GM23338 (cell line): ENCODE measurements around the gene LZTS3. TPM values are rescaled to one million over a fixed set of nuclear protein-coding genes. Genes with fewer than 3 reads are reported as not detected.

ENCODE experiments used
- ATAC-seq: fragments of 200-7000 bp; cut with Tn5 transposase; 3 replicates; pipeline ENCODE4 v1.9.1; 2020
- DNase-seq: peaks from one replicate; pipeline ENCODE4 v3.0.0-alpha.2; 2015; ENCODE audit warnings: low spot score
- H2AFZ ChIP-seq: fragments of 200-600 bp; sonication (generic); 2 replicates; pipeline ENCODE4 v1.8.0; 2016; ENCODE audit warnings: antibody characterized with exemption, mild to moderate bottlenecking, moderate library complexity
- H3F3A ChIP-seq: fragments of 200-600 bp; sonication (generic); replicated peaks from 2 replicates; pipeline ENCODE4 v1.8.0; 2017; ENCODE audit warnings: antibody characterized with exemption, mixed run types, low read depth
- H3K27ac ChIP-seq: fragments of 200-600 bp; sonication (generic); 2 replicates; pipeline ENCODE4 v1.6.1; 2016; ENCODE audit warnings: low read depth
- H3K27me3 ChIP-seq: fragments of 200-600 bp; sonication (generic); 2 replicates; pipeline ENCODE4 v1.8.0; 2016; ENCODE audit warnings: mild to moderate bottlenecking, mixed run types, moderate library complexity; ENCODE audit not compliant: insufficient read depth
- H3K36me3 ChIP-seq: fragments of 200-600 bp; sonication (generic); 2 replicates; pipeline ENCODE4 v1.8.0; 2016; ENCODE audit warnings: mild to moderate bottlenecking; ENCODE audit not compliant: insufficient read depth
- H3K4me1 ChIP-seq: fragments of 200-600 bp; sonication (generic); 2 replicates; pipeline ENCODE4 v1.8.0; 2016; ENCODE audit warnings: mild to moderate bottlenecking, moderate library complexity; ENCODE audit not compliant: insufficient read depth
- H3K4me2 ChIP-seq: fragments of 200-600 bp; sonication (generic); 2 replicates; pipeline ENCODE4 v1.7.1; 2017; ENCODE audit warnings: mixed run types
- H3K4me3 ChIP-seq: fragments of 200-600 bp; sonication (generic); 2 replicates; pipeline ENCODE4 v1.6.1; 2016; ENCODE audit warnings: mixed run types
- H3K79me2 ChIP-seq: fragments of 200-600 bp; sonication (generic); replicated peaks from 2 replicates; pipeline ENCODE4 v1.8.0; 2017; ENCODE audit warnings: mild to moderate bottlenecking; ENCODE audit not compliant: insufficient read depth
- H3K9me2 ChIP-seq: fragments of 200-600 bp; sonication (generic); 2 replicates; pipeline ENCODE4 v1.8.0; 2017; ENCODE audit not compliant: insufficient read depth
- H4K20me1 ChIP-seq: fragments of 200-600 bp; sonication (generic); replicated peaks from 2 replicates; pipeline ENCODE4 v1.8.0; 2017; ENCODE audit warnings: mild to moderate bottlenecking; ENCODE audit not compliant: insufficient read depth
- H3K27ac Mint-ChIP-seq: 2 replicates; pipeline ENCODE4 v1.8.0; 2020; ENCODE audit warnings: inconsistent platforms, mild to moderate bottlenecking, moderate library complexity, mixed read lengths
- H3K27me3 Mint-ChIP-seq: 3 replicates; pipeline ENCODE4 v1.8.0; 2022; ENCODE audit warnings: low read depth, mild to moderate bottlenecking, moderate library complexity, mixed read lengths, inconsistent platforms; ENCODE audit not compliant: insufficient read depth, poor library complexity
- H3K36me3 Mint-ChIP-seq: 3 replicates; pipeline ENCODE4 v1.8.0; 2021; ENCODE audit warnings: low read depth, mild to moderate bottlenecking, inconsistent platforms, moderate library complexity, mixed read lengths
- H3K4me1 Mint-ChIP-seq: 3 replicates; pipeline ENCODE4 v1.8.0; 2020; ENCODE audit warnings: mild to moderate bottlenecking, inconsistent platforms, mixed read lengths
- H3K4me3 Mint-ChIP-seq: 3 replicates; pipeline ENCODE4 v1.8.0; 2021; ENCODE audit warnings: moderate library complexity, mild to moderate bottlenecking, inconsistent platforms, mixed read lengths
- H3K9me3 Mint-ChIP-seq: 3 replicates; pipeline ENCODE4 v1.8.0; 2020; ENCODE audit warnings: moderate library complexity, mild to moderate bottlenecking, inconsistent platforms, mixed read lengths
- EZH2 ChIP-seq: fragments of 200-600 bp; sonication (generic); IDR thresholded peaks from one replicate; pipeline ENCODE4 v1.8.0; 2017; ENCODE audit warnings: antibody characterized with exemption, mild to moderate bottlenecking, low read depth; ENCODE audit not compliant: unreplicated experiment
- EZH2phosphoT487 ChIP-seq: fragments of 200-600 bp; sonication (generic); IDR thresholded peaks from one replicate; pipeline ENCODE4 v1.8.1; 2018; ENCODE audit warnings: antibody characterized with exemption; ENCODE audit not compliant: unreplicated experiment
- POLR2AphosphoS5 ChIP-seq: IDR thresholded peaks from 2 replicates; pipeline ENCODE4 v1.6.1; 2016; ENCODE audit warnings: antibody characterized with exemption, low read depth
- polyA plus RNA-seq: library from polyadenylated mRNA; unstranded; fragments of >200 nt; fragmentation: Nextera tagmentation; extraction: Ambion mirVana; gene quantifications from 2 replicates; pipeline ENCODE4 v1.2.1, GENCODE V29; 2016
- total RNA-seq: library from RNA; depleted of rRNA; stranded (reverse); fragments of >200 nt; shearing (Covaris generic); gene quantifications from 2 replicates; pipeline ENCODE4 v1.2.3, GENCODE V29; 2014
- TF ChIP-seq, protein P1 (sequence below): IDR thresholded peaks from one replicate; pipeline ENCODE4 v1.6.1; 2018; ENCODE audit warnings: antibody characterized with exemption; ENCODE audit not compliant: unreplicated experiment
- TF ChIP-seq, protein P2 (sequence below): IDR thresholded peaks from 2 replicates; pipeline ENCODE4 v1.6.1; 2016; ENCODE audit warnings: antibody characterized with exemption
- TF ChIP-seq, protein P3 (sequence below), 2 experiments: fragments of 200-600 bp in 1 of 2; sonication (generic) in 1 of 2; conservative IDR thresholded peaks; 2 replicates each; pipeline versions ENCODE4 v1.5.1 to v1.6.1; 2016 to 2017; ENCODE audit warnings: antibody characterized with exemption in 2 of 2, low read depth in 2 of 2, mild to moderate bottlenecking in 2 of 2, moderate library complexity in 1 of 2

LZTS3 gene
- total and polyA plus RNA-seq, 2 experiments from 2014 or later: 9.7 to 40.7 TPM

DNA sequence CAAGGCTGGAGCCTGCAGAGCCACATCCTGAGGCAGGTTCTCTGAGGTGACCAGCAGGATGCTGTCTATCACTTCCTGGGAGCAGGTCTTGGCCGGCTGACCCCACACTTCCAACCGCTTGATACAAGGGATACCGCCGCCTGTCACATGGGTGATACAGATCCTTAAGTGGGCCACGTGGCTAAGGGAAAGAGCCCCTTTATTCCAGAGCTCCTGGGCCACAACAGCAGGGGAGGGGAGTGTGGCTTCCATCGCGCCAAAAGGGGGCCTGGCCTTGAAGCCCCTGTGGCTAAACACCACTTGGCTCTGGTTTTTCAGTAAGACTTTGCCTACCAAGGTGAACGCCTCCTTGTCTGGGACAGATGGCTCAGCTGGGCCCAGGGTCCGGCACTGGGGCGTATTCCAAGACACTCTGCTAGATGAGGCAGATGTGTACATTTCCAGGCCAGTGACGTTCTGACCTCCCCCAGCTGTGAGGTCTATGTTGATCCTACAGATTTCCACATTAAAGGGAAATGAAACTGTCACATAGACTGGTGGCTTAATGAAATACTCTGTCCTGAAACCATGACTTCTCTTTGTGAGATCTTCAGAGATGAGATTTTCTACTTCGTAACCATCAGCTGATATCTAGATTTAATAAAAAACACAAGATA, 51.3 kb downstream of the LZTS3 start:
- H3K27me3 Mint-ChIP-seq: no peaks in the 10 kb centered on the region
- no peak overlapping the region for H3K4me3 ChIP-seq
- no peaks in the 10 kb centered on the region for H3K9me2 ChIP-seq
- no peaks in the 10 kb centered on the region for H3K4me1 Mint-ChIP-seq
- H3K4me1 ChIP-seq: no peaks in the 10 kb centered on the region
- H3K36me3 Mint-ChIP-seq: peaks cover 49% of the 10 kb centered on the region
- no peaks in the 10 kb centered on the region for H4K20me1 ChIP-seq
- H3K4me2 ChIP-seq: no peak overlapping the region
- H3K79me2 ChIP-seq: no peaks in the 10 kb centered on the region
- no peak overlapping the region for H3K4me3 Mint-ChIP-seq
- H3F3A ChIP-seq: no peaks in the 10 kb centered on the region
- no peak overlapping the region for H2AFZ ChIP-seq
- H3K27ac Mint-ChIP-seq: no peak overlapping the region
- TF ChIP-seq, protein P1, sequence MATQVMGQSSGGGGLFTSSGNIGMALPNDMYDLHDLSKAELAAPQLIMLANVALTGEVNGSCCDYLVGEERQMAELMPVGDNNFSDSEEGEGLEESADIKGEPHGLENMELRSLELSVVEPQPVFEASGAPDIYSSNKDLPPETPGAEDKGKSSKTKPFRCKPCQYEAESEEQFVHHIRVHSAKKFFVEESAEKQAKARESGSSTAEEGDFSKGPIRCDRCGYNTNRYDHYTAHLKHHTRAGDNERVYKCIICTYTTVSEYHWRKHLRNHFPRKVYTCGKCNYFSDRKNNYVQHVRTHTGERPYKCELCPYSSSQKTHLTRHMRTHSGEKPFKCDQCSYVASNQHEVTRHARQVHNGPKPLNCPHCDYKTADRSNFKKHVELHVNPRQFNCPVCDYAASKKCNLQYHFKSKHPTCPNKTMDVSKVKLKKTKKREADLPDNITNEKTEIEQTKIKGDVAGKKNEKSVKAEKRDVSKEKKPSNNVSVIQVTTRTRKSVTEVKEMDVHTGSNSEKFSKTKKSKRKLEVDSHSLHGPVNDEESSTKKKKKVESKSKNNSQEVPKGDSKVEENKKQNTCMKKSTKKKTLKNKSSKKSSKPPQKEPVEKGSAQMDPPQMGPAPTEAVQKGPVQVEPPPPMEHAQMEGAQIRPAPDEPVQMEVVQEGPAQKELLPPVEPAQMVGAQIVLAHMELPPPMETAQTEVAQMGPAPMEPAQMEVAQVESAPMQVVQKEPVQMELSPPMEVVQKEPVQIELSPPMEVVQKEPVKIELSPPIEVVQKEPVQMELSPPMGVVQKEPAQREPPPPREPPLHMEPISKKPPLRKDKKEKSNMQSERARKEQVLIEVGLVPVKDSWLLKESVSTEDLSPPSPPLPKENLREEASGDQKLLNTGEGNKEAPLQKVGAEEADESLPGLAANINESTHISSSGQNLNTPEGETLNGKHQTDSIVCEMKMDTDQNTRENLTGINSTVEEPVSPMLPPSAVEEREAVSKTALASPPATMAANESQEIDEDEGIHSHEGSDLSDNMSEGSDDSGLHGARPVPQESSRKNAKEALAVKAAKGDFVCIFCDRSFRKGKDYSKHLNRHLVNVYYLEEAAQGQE: no peak
- TF ChIP-seq EZH2 (no peak), POLR2AphosphoS5 (no peak)
- TF ChIP-seq, protein P2, sequence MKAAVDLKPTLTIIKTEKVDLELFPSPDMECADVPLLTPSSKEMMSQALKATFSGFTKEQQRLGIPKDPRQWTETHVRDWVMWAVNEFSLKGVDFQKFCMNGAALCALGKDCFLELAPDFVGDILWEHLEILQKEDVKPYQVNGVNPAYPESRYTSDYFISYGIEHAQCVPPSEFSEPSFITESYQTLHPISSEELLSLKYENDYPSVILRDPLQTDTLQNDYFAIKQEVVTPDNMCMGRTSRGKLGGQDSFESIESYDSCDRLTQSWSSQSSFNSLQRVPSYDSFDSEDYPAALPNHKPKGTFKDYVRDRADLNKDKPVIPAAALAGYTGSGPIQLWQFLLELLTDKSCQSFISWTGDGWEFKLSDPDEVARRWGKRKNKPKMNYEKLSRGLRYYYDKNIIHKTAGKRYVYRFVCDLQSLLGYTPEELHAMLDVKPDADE: no peak
- TF ChIP-seq, protein P3, sequence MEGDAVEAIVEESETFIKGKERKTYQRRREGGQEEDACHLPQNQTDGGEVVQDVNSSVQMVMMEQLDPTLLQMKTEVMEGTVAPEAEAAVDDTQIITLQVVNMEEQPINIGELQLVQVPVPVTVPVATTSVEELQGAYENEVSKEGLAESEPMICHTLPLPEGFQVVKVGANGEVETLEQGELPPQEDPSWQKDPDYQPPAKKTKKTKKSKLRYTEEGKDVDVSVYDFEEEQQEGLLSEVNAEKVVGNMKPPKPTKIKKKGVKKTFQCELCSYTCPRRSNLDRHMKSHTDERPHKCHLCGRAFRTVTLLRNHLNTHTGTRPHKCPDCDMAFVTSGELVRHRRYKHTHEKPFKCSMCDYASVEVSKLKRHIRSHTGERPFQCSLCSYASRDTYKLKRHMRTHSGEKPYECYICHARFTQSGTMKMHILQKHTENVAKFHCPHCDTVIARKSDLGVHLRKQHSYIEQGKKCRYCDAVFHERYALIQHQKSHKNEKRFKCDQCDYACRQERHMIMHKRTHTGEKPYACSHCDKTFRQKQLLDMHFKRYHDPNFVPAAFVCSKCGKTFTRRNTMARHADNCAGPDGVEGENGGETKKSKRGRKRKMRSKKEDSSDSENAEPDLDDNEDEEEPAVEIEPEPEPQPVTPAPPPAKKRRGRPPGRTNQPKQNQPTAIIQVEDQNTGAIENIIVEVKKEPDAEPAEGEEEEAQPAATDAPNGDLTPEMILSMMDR (conservative IDR thresholded peaks at IDR 0.05; ENCODE audit: low read depth in 2 of 2): no peak
- ATAC-seq (no peak), DNase-seq (no peak)
- H3K9me3 Mint-ChIP-seq: peaks cover 54% of the 10 kb centered on the region
- H3K27ac ChIP-seq: no peak overlapping the region
- H3K27me3 ChIP-seq: no peaks in the 10 kb centered on the region
- H3K36me3 ChIP-seq: peaks cover 10% of the 10 kb centered on the region

DNA sequence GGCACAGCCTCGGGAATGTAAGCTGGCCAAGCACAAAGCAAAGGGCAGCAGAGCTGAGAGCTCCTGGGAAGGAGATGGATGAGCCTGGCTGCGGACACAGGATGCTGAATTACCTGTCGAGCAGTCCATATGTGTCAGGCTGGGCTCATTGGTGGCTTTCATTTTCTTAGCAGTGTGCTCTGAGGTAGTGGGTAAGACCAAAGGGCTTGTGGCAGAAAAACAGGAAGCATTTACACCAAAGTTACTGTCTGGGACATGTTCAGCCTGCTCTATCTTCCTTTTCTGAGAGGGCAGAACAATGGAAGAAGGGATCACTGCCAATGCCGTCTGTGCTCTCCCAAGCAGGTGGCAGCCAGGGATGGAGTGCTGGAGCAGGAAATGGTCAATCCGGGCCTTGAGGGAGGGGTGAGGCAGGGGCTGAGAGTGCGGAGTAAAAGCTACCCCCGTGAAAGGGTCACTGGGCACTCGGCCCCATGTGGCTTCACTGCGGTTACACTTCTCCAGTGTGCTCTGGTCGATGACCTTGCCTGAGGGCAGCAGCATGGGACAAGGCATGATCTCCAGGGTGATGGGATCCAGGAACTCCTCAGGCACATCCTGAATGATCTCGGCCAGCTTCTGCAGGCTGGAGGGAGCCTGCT, 52.0 kb downstream of the LZTS3 start:
- peaks cover 10% of the 10 kb centered on the region for H3K36me3 ChIP-seq
- no peak overlapping the region for H3K4me2 ChIP-seq
- no peaks in the 10 kb centered on the region for H4K20me1 ChIP-seq
- no peaks in the 10 kb centered on the region for H3K9me2 ChIP-seq
- H3K27ac Mint-ChIP-seq: no peak overlapping the region; the same call in 1 of the 2 replicates
- H3K36me3 Mint-ChIP-seq: peaks cover 49% of the 10 kb centered on the region
- peaks cover 49% of the 10 kb centered on the region for H3K9me3 Mint-ChIP-seq
- H3K4me3 ChIP-seq: no peak overlapping the region
- no peaks in the 10 kb centered on the region for H3F3A ChIP-seq
- no peak for ATAC-seq
- no peak for TF ChIP-seq EZH2phosphoT487
- TF ChIP-seq, protein P2: no peak
- TF ChIP-seq, protein P3 (conservative IDR thresholded peaks at IDR 0.05; ENCODE audit: low read depth in 2 of 2): no peak
- H3K4me1 Mint-ChIP-seq: no peaks in the 10 kb centered on the region
- DNase-seq: no peak
- H2AFZ ChIP-seq: no peak overlapping the region
- no peaks in the 10 kb centered on the region for H3K79me2 ChIP-seq
- no peaks in the 10 kb centered on the region for H3K27me3 ChIP-seq
- H3K4me1 ChIP-seq: no peaks in the 10 kb centered on the region
- peaks cover 3% of the 10 kb centered on the region for H3K27me3 Mint-ChIP-seq
- no peak overlapping the region for H3K27ac ChIP-seq
- no peak overlapping the region for H3K4me3 Mint-ChIP-seq
